ENCODE results near the gene LRRFIP2.

The LRRFIP2 gene

DNA sequence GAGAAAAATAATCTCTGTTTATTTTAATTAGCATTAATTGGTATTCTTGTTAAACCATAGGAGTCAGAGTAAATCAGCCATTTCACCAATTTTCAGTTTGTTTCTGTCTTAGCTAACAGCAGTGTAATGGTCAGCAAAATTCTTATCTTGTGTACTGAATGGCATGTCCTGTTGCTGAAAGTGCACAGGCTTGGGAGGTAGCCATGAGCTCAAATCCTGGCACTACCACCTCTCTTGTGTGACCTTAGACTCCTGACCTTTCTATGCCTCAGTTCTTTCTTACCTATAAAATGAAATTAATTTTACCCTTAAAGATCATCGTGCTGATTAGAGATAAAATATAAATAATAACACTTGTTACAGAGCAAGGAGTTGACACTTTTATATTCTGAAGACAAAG, 145.3 kb downstream of the LRRFIP2 start:
- H3K4me3 ChIP-seq (ENCODE audit: low read depth, low read length): no peak overlapping the region

DNA sequence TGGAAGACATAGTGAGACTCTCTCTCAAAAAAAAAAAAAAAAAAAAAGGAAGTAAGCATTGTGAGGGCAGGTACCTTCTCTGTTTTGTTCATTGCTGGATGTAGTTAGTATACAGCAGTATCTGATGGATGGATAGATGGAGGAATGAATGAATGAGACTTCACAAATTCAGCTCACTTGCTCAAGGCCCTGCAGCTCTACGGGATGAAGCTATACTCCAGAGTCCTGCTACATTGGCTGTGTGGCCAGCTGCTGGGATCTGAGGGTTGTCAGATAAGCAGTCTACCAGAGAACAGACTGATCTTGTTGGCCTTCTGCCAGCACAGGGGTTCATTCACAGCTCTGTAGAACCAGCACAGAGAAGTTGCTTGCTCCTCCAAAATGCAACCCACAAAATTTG, 146.1 kb downstream of the LRRFIP2 start:
- no peak overlapping the region for H3K4me3 ChIP-seq (ENCODE audit: low read depth, low read length)

DNA sequence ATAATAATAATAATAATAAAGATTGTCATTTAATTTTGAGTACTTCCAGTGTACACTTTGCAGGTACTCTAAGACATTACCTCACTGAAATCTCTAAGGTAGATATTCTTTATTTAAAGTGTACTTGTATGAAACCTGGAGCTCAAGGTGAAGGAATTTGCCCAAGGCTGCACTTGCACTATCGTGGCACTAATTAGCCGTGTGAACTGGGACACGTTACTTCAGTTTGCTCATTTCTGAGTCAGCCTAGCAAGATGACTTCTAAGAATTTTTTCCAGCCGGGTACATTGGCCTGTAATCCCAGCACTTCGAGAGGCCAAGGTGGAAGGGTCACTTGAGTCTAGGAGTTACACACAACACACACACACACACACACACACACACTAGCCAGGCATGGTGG, 147.5 kb downstream of the LRRFIP2 start:
- no peak overlapping the region for H3K4me3 ChIP-seq (ENCODE audit: low read depth, low read length)

DNA sequence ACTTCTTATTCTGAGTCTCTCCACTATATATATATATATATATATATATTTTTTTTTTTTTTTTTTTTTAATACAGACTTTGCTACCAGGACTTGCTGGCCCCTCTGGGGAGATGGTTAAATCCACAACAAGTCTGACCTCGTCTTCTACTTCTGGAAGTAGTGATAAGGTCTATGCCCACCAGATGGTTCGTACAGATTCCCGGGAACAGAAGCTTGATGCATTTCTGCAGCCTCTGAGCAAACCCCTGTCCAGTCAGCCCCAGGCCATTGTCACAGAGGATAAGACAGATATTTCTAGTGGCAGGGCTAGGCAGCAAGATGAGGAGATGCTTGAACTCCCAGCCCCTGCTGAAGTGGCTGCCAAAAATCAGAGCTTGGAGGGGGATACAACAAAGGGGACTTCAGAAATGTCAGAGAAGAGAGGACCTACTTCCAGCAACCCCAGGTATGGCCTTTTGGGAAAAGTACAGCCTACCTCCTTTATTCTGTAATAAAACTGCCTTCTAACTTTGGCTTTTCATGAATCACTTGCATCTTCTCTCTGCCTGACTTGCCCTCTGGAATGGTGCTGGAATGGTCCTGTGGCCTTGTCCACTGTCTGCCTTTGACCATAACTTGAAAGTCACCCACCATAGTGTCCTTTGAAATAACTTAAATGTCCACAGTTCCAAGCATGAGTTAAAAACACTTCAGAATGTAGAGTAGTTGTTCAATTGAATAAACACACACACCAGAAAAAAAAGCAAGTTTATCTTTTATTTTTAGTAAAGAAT, 148.6 kb downstream of the LRRFIP2 start:
- H3K4me3 ChIP-seq (ENCODE audit: low read depth, low read length): no peak overlapping the region

DNA sequence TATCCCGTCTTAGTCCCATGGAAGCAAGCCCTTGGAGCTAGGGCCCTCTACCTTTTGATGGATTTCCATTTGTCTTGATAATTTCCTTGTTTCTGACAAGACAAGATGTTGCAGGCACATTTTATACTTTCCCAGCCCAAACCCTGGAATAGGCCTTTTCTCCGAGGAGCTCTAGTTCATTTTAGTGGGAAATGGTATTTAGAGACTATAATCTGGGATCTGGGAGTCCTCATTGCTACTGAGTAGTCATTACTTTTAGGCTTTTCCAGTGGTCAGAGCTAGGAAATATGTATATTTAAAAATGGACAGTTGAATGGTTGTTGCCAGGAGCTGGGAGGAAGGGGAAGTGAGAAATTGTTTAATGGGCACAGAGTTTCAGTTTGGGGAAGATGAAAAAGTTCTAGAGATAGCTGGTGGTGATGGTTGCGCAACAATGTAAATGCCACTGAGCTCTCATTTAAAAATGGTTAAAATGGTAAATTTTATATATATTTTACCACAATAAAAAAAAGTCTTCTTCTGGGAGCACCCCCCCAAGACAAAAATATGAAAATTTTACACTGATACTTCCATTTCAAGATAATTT, 149.5 kb downstream of the LRRFIP2 start:
- H3K4me3 ChIP-seq (ENCODE audit: low read depth, low read length): no peak overlapping the region

DNA sequence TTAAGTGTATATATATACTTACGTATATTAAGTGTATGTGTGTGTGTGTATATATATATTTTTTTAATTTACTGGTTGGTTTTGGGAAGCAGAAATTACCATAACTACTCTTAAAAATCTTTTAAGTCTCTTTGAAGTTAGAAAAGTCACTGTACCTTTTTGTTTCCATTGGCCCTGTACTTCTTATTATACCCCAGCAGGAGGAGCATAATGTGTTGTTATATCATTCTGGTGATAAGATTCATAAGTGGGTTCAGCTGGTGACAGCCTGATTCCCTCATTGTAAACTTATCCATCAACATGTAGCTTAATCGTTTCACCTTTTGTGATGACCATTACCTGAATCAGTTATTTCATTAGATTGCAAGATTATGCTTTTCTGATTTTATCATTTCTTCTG, 150.3 kb downstream of the LRRFIP2 start:
- H3K4me3 ChIP-seq (ENCODE audit: low read depth, low read length): no peak overlapping the region

DNA sequence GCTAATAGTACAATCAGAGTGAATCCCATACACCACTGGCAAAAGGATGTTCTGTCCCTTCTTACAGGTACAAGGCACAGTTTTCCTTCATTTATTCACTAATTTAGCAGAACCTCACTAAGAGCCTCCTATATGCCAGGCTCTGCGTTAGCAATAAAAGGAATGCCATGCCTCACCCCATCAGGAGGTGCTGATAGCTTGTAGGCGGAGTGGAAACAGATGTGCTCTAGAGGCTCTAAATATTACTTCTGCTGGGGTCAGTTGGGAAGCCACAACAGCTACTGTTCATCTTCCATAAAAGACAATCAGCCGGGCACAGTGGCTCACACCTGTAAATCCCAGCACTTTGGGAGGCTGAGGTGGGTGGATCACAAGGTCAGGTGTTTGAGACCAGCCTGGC, 156.7 kb downstream of the LRRFIP2 start:
- no peak overlapping the region for H3K4me3 ChIP-seq (ENCODE audit: low read depth, low read length)

DNA sequence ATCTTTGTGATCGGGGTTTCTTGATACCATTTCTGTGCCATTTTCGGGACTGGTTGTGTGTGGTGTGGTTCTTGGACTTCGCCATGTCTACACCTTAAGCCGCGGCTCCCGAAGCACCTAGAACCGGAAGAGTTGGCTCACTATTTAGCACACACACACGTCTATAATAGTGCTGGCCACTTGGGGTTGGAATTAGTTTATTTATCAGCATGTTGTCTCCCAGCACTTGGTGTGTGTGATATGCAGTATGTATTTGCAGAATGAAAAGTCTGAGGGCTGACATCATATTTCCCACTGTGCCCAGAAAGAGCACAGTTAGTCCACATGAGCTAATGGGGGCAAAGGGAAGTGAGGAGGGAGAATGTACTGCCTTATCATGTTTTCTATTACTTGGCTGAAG, 157.5 kb downstream of the LRRFIP2 start:
- no peak overlapping the region for H3K4me3 ChIP-seq (ENCODE audit: low read depth, low read length)

DNA sequence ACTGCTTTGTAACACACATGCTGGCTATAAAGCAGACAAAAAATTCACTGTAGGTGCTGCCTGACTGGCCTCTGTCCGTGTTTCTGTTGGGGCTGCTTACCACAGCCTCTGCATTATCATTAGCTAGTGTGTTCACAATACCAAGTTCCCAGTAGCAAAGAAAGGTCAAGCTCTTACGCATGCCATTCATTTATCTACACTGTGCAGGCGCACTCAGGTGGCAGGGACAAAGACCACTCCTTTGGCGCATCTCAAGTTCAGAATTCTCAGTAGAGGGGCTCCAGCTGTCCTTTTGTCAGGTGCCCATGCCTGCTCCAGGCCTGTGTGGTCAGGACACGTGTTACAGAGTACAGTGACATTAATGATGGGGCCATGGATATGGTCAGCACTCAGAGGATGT, 158.7 kb downstream of the LRRFIP2 start:
- H3K4me3 ChIP-seq (ENCODE audit: low read depth, low read length): no peak overlapping the region

DNA sequence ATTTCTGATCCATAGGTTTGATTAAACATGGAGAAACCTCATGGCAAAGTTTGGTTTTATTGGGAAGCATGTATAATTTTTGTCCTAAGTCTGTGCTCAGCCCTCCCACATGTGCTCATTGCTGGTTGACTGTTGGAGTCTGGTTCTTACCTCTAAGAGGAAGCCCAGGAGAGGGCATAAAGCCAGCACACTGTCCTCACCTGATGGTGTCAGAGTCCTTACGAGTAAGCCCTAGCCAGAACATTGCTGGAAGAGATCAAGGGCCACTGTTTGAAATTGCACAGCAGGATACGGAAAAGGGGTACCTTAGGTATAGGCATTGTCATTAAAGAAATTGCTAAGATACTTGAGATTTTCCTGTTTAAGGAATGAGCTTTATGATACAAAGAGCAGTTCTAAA, 159.8 kb downstream of the LRRFIP2 start:
- no peak overlapping the region for H3K4me3 ChIP-seq (ENCODE audit: low read depth, low read length)

All from iPS-11a (cell line).